MCF 10A (cell line): ENCODE data around the gene TUBGCP3. TPM values are rescaled to one million over a fixed set of nuclear protein-coding genes. Genes with fewer than 3 reads are reported as not detected.

ENCODE experiments used
- BruUV-seq: library from RNA; stranded (reverse); fragments of 400-500 nt; replicated peaks from 2 replicates; lab custom pipeline; 2021; lab: Mats Ljungman, UMichigan
- CTCF ChIA-PET: fragments of 300-600 bp; sonication (Branson Sonifier 250); formaldehyde crosslinking; extraction: SDS; loops from one replicate; lab custom pipeline; 2021; ENCODE audit warnings: antibody characterized with exemption, inconsistent platforms; lab: Yijun Ruan, JAX
- POLR2A ChIA-PET: fragments of 300-600, 350-650 bp; sonication (Branson Sonifier 250); formaldehyde crosslinking; extraction: SDS; loops from one replicate; lab custom pipeline; 2020; ENCODE audit warnings: antibody characterized with exemption, inconsistent platforms; lab: Yijun Ruan, JAX
- DNase-seq: peaks from one replicate; pipeline ENCODE4 v3.0.0-alpha.2; 2018; ENCODE audit not compliant: unreplicated experiment
- H3K27ac Mint-ChIP-seq: one replicate; pipeline ENCODE4 v1.8.0; 2022; ENCODE audit warnings: mild to moderate bottlenecking, low read depth, mixed read lengths; ENCODE audit not compliant: unreplicated experiment
- H3K27me3 Mint-ChIP-seq: one replicate; pipeline ENCODE4 v1.8.0; 2022; ENCODE audit warnings: mixed read lengths; ENCODE audit not compliant: insufficient read depth, unreplicated experiment
- H3K36me3 Mint-ChIP-seq: one replicate; pipeline ENCODE4 v1.8.0; 2022; ENCODE audit warnings: mild to moderate bottlenecking, moderate library complexity, mixed read lengths; ENCODE audit not compliant: insufficient read depth, unreplicated experiment
- H3K4me1 Mint-ChIP-seq: one replicate; pipeline ENCODE4 v1.8.0; 2022; ENCODE audit warnings: mixed read lengths; ENCODE audit not compliant: insufficient read depth, unreplicated experiment
- H3K4me3 Mint-ChIP-seq: one replicate; pipeline ENCODE4 v1.8.0; 2022; ENCODE audit warnings: mild to moderate bottlenecking, moderate library complexity, mixed read lengths; ENCODE audit not compliant: unreplicated experiment
- H3K9me3 Mint-ChIP-seq: one replicate; pipeline ENCODE4 v1.8.0; 2022; ENCODE audit warnings: mixed read lengths; ENCODE audit not compliant: unreplicated experiment
- CTCF ChIP-seq: fragments of 200-600 bp; IDR thresholded peaks from one replicate; pipeline ENCODE4 v1.8.0; 2022; ENCODE audit warnings: antibody characterized with exemption, mild to moderate bottlenecking; ENCODE audit not compliant: unreplicated experiment
- intact Hi-C: fragments of 100-400 bp; cut with micrococcal nuclease; formaldehyde crosslinking; loops from 2 replicates; pipeline ENCODE4 v1.14.1; 2022
- total RNA-seq: library from RNA; stranded (reverse); gene quantifications from 2 replicates; pipeline ENCODE4 v1.2.3, GENCODE V29; 2022

Gene TUBGCP3
- total RNA-seq, 1 experiment from 2014 or later: 35.7 TPM

- Mint-ChIP-seq H3K27me3 (no peaks in the 10 kb centered on the region), H3K27ac (no peak overlapping the region), H3K4me3 (no peak overlapping the region), H3K36me3 (peaks cover 13% of the 10 kb centered on the region), H3K9me3 (no peaks in the 10 kb centered on the region), H3K4me1 (no peaks in the 10 kb centered on the region)
- DNase-seq: no peak
- no TSS peak for BruUV-seq
- intact Hi-C loops: no loop called here
- ChIA-PET CTCF (interaction anchor here (0.7 kb wide), 1 partner anchor 13 kb away, joined by 3 read pairs; no protein-coding TSS in a partner anchor), POLR2A (interaction anchor here (0.6 to 0.9 kb wide), 2 partner anchors 17 to 83 kb away, joined by 3 to 4 read pairs; no protein-coding TSS in a partner anchor)
- TF ChIP-seq CTCF: no peak
Observed at GRCh38 chr13:112525356-112525945, 62.5 kb downstream of the TUBGCP3 start.

DNA sequence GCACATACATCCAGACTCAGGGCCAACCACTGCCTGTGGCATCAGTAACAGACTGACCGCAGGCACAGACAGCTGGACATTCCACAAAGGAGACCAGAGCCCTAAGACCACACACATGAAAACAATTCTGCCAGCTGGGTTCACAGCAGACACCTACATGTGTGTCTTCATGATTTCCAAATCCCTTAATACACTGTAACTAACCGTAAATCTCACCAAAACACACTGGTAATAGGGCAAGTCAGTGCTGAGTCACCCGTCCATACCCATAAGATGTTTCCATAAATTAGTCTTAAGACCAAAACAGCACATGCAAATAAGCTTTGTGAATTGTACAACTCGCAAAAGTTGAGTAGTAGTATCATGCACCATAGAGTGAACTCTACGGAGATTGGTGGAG lies 65.4 kb downstream of the TUBGCP3 start:
- no TSS peak for BruUV-seq
- ChIA-PET CTCF (interaction anchor here (1.0 kb wide), 1 partner anchor 84 kb away, joined by 4 read pairs; no protein-coding TSS in a partner anchor), POLR2A (no interaction called here)

DNA sequence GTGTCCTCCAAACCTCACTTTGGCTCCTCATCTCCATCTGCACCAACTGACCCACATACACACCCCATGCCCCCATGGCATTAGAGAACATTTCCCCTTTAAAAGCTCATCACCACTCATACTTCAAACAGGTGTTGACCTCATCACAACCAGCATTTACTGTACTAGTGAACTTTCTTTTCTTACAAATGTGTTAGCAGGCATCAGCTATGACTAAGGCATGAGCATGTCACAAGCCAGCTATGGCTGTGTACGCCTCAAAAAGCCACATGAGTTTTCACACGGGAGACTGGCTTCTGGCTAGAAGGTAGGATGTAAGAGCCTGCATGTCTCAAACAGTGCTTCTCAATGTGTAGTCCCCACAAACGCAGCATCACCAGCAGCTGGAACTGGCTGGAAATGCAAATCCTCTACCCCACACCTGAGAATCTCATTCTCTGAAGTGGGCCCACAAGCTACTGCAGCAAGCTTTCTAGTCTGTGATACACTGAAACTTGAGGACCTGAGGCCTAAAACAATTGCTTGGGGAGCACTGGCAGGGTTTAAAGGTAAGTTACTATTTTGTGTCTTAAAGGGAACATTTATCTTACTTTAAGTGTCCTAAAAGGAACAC lies 66.8 kb downstream of the TUBGCP3 start:
- H3K27ac Mint-ChIP-seq: no peak overlapping the region
- no peak for TF ChIP-seq CTCF
- CTCF ChIA-PET: interaction anchor here (0.6 to 1.4 kb wide), 2 partner anchors 18 to 1044 kb away, joined by 3 read pairs; no protein-coding TSS in a partner anchor

More for the DNA sequence above, 65.4 kb downstream of the TUBGCP3 start:
- TF ChIP-seq CTCF: no peak
- Mint-ChIP-seq H3K36me3 (peaks cover 18% of the 10 kb centered on the region), H3K27me3 (no peaks in the 10 kb centered on the region), H3K4me3 (no peak overlapping the region), H3K27ac (no peak overlapping the region), H3K4me1 (no peaks in the 10 kb centered on the region), H3K9me3 (no peaks in the 10 kb centered on the region)
- intact Hi-C loops: no loop called here
- no peak for DNase-seq

DNA sequence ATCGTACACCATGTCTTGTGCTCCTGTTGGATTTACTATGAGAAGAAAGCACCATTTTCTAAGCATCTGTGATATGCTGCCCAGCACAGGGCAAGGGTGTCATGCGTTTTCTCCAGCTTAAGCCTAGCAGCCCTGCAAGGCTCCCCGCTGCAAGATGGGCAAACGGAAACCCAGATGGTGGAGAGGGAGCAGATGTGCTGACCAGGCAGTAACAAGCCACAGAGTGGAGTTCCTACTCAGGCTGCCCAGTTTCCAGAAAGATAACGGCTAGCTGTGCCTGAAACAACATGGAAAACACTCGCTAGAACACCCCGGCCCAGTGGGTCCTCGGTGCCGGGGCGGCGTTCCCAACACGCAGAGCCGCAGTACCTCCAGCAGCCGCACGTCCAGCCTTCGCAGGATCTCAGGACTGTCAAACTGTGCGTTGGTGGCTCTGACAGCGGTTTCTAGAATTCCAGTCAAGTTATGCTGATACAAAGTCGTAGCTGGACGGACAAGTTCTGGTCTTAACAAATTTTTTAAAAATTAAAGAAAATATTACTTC lies 68.4 kb downstream of the TUBGCP3 start:
- no peak for DNase-seq
- Mint-ChIP-seq H3K4me1 (no peaks in the 10 kb centered on the region), H3K9me3 (no peaks in the 10 kb centered on the region), H3K27me3 (no peaks in the 10 kb centered on the region), H3K4me3 (no peak overlapping the region), H3K36me3 (peaks cover 36% of the 10 kb centered on the region), H3K27ac (no peak overlapping the region)
- TF ChIP-seq CTCF: no peak
- intact Hi-C loops: no loop called here
- ChIA-PET POLR2A (interaction anchor here (1.4 kb wide), 1 partner anchor 28 kb away, joined by 4 read pairs; no protein-coding TSS in a partner anchor), CTCF (interaction anchor here (0.5 kb wide), 1 partner anchor 1045 kb away, joined by 3 read pairs; no protein-coding TSS in a partner anchor)
- BruUV-seq: no TSS peak

More for the DNA sequence above, 66.8 kb downstream of the TUBGCP3 start:
- intact Hi-C loops: no loop called here
- no peaks in the 10 kb centered on the region for H3K4me1 Mint-ChIP-seq
- POLR2A ChIA-PET: interaction anchor here (0.6 to 1.4 kb wide), 3 partner anchors 30 to 76 kb away, joined by 3 to 4 read pairs (median 3); no protein-coding TSS in a partner anchor
- no peaks in the 10 kb centered on the region for H3K9me3 Mint-ChIP-seq
- no TSS peak for BruUV-seq
- H3K27me3 Mint-ChIP-seq: no peaks in the 10 kb centered on the region
- no peak for DNase-seq
- H3K36me3 Mint-ChIP-seq: peaks cover 24% of the 10 kb centered on the region
- no peak overlapping the region for H3K4me3 Mint-ChIP-seq
